Measurements from ENCODE around the gene PSMG2. TPM values are rescaled to one million over a fixed set of nuclear protein-coding genes. Genes with fewer than 3 reads are reported as not detected.

Gene PSMG2
- total RNA-seq, 2 donors from 2014 or later: 73.9 to 78.6 TPM

DNA sequence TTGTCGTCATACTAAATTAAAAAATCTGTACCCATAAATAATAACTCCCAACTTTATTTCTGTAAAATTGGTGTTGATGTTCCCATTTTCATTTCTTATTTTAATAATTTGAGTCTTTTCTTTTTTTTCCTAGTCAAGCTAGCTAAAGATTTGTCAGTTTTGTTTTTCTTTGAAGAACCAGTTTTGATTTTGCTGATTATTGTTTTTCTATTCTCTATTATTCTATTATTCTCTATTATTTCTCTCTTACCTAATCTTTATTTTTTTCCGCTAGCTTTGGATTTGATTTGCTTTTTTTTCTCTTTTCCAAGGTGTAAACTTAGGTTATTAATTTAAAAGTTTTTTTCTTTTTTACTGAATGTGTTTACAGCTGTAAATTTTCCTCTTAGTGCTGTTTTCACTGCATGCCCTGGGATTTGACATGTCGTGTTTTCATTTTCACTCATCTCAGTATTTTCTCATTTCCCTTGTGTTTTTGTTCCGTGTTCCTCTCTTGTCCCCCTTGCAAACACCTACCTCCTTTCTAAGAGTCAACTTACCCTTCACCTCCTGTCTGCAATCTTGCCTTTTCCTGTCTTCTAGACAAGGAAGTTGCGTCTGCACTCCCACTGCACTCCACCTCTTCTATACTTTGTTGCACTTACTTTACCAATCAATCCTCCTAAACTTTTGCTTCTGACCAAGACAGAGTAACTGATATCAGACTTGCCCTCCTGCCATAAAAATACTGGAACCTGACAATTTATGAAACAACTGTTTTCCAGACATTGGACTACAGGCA lies 18.8 kb downstream of the PSMG2 start:
- Histone ChIP-seq H3K27ac (no peak overlapping the region), H3K27me3 (replicated peaks; ENCODE audit: insufficient read depth) (no peaks in the 10 kb centered on the region), H3K4me1 (replicated peaks) (no peaks in the 10 kb centered on the region), H3K9me3 (no peaks in the 10 kb centered on the region), H3K36me3 (no peaks in the 10 kb centered on the region), H3K4me3 (no peak overlapping the region)
- TF ChIP-seq POLR2A (IDR thresholded peaks at IDR 0.05) (no peak), POLR2AphosphoS5 (IDR thresholded peaks at IDR 0.05) (no peak)
- TF ChIP-seq, protein P1, sequence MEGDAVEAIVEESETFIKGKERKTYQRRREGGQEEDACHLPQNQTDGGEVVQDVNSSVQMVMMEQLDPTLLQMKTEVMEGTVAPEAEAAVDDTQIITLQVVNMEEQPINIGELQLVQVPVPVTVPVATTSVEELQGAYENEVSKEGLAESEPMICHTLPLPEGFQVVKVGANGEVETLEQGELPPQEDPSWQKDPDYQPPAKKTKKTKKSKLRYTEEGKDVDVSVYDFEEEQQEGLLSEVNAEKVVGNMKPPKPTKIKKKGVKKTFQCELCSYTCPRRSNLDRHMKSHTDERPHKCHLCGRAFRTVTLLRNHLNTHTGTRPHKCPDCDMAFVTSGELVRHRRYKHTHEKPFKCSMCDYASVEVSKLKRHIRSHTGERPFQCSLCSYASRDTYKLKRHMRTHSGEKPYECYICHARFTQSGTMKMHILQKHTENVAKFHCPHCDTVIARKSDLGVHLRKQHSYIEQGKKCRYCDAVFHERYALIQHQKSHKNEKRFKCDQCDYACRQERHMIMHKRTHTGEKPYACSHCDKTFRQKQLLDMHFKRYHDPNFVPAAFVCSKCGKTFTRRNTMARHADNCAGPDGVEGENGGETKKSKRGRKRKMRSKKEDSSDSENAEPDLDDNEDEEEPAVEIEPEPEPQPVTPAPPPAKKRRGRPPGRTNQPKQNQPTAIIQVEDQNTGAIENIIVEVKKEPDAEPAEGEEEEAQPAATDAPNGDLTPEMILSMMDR (IDR thresholded peaks at IDR 0.05): no peak
- DNase-seq (ENCODE audit: low spot score): no peak
- intact Hi-C loops (cut with DNase I): no loop called here
- 94% methylated on average over 5 of the region's 5 CpGs for WGBS

DNA sequence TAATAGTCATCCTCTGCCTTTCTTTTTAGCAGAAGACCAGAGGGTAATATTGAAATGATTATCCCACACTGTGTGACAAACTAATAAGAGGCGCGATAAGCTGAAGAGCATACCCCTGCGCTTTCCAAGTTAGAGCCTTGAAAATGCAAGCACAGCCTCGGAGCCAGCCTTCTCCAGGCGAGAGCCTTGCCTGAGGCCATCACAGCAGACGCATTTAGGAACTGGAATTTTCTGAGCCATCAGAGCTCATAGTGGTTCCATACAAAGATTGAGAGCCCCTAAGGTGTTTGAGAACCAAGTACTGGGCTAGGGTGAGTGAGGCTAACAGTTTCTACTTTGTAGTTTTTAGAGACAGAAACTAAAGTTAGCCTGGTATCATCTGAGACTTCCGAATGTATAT lies 19.9 kb downstream of the PSMG2 start:
- H3K4me3 ChIP-seq: no peak overlapping the region
- 83% methylated on average over 7 of the region's 7 CpGs for WGBS
- H3K27ac ChIP-seq: no peak overlapping the region
- intact Hi-C loops (cut with DNase I): no loop called here
- TF ChIP-seq, protein P1 (IDR thresholded peaks at IDR 0.05): no peak
- TF ChIP-seq POLR2A (IDR thresholded peaks at IDR 0.05): no peak
- TF ChIP-seq POLR2AphosphoS5 (IDR thresholded peaks at IDR 0.05): no peak
- H3K27me3 ChIP-seq (replicated peaks; ENCODE audit: insufficient read depth): no peaks in the 10 kb centered on the region
- DNase-seq (ENCODE audit: low spot score): no peak
- H3K4me1 ChIP-seq (replicated peaks): no peaks in the 10 kb centered on the region
- no peaks in the 10 kb centered on the region for H3K36me3 ChIP-seq
- no peaks in the 10 kb centered on the region for H3K9me3 ChIP-seq

DNA sequence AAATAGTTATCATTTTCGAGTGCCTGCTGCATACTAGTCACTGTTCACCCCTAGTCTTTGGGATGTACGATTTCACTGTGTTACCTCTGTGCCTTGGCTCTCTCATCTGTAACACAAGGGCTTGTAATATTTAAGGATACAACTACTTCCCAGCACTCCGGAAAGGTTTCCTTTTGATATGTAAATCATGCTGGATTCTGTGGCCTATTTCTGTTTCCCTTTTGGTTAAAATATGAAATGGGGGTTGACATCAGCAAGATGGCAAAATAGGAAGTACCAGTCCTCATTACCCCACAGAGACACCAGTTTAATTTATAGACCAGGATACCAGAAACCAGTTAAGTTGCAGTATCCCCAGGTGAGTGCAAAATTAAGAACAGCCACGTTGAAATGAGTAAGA lies 23.5 kb downstream of the PSMG2 start:
- H3K27me3 ChIP-seq (replicated peaks; ENCODE audit: insufficient read depth): no peaks in the 10 kb centered on the region
- 75% methylated on average over 4 of the region's 4 CpGs for WGBS
- no peak for DNase-seq (ENCODE audit: low spot score)
- H3K4me1 ChIP-seq (replicated peaks): no peaks in the 10 kb centered on the region
- H3K4me3 ChIP-seq: no peak overlapping the region
- intact Hi-C loops (cut with DNase I): no loop called here
- H3K27ac ChIP-seq: no peak overlapping the region
- no peak for TF ChIP-seq POLR2AphosphoS5 (IDR thresholded peaks at IDR 0.05)
- no peak for TF ChIP-seq POLR2A (IDR thresholded peaks at IDR 0.05)
- TF ChIP-seq, protein P1 (IDR thresholded peaks at IDR 0.05): no peak
- H3K9me3 ChIP-seq: no peaks in the 10 kb centered on the region
- H3K36me3 ChIP-seq: no peaks in the 10 kb centered on the region

DNA sequence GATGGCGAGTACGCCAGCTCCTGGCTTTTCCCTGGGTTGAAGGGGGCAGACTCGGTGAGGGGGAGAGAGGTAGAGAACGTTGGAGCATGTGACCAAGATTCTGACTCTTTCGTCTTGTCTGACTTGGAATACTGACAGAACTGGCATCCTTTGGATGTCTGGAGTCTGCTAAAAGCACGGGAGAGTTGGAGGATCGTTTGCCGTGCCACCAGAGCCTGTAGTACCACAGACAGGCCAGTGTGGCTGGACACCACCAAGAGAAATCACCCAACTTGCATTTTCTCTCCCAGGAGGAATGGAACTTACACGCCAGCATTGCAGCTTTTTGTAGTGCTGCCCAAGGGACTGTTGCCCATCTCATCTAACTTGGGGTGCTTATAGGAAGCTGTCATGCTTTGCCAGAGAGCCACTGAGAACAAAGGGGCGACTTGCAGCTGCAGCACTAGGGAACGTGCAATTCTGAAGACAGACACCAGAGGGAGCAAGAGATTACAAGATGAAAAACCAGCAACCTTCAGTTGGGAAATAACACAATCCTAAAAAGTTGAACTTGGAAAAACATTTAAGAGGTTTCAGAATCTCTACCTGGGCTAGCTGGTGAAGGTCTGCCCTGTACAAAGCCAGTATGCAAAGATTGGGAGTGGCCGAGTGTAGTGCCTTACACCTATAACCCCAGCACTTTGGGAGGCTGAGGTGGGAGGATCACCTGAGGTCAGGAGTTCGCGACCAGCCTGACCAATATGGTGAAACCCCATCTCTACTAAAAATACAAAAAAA lies 24.1 kb downstream of the PSMG2 start:
- 58% methylated on average over 14 of the region's 14 CpGs for WGBS
- TF ChIP-seq POLR2AphosphoS5 (IDR thresholded peaks at IDR 0.05) (peak; percentile 20), POLR2A (IDR thresholded peaks at IDR 0.05) (no peak)
- TF ChIP-seq, protein P1 (IDR thresholded peaks at IDR 0.05): peak; percentile 65 to 91 (median 82)

More for the DNA sequence above, 24.1 kb downstream of the PSMG2 start:
- intact Hi-C loops (cut with DNase I): loop anchor here (1.0 kb wide), 1 partner anchor 207 kb away; no protein-coding TSS in a partner anchor
- Histone ChIP-seq H3K36me3 (no peaks in the 10 kb centered on the region), H3K27me3 (replicated peaks; ENCODE audit: insufficient read depth) (no peaks in the 10 kb centered on the region), H3K9me3 (no peaks in the 10 kb centered on the region), H3K4me3 (no peak overlapping the region), H3K4me1 (replicated peaks) (no peaks in the 10 kb centered on the region), H3K27ac (no peak overlapping the region)
- peak; percentile 65 for DNase-seq (ENCODE audit: low spot score)

Measured in prostate gland (tissue), 2 donors.